PC-3 (cell line): ENCODE measurements around the gene EIF4EBP3.

ENCODE experiments used
- EZH2 ChIP-seq: fragments of 300-600 bp; sonication (generic); IDR thresholded peaks from one replicate; pipeline ENCODE4 v1.6.1; 2017; ENCODE audit warnings: antibody characterized with exemption, mild to moderate bottlenecking, low read length; ENCODE audit not compliant: unreplicated experiment
- TF ChIP-seq, protein P1 (sequence below): fragments of 300-600 bp; sonication (generic); conservative IDR thresholded peaks from 2 replicates; pipeline ENCODE4 v1.5.1; 2017; ENCODE audit warnings: antibody characterized with exemption, low read depth, mild to moderate bottlenecking, low read length

DNA sequence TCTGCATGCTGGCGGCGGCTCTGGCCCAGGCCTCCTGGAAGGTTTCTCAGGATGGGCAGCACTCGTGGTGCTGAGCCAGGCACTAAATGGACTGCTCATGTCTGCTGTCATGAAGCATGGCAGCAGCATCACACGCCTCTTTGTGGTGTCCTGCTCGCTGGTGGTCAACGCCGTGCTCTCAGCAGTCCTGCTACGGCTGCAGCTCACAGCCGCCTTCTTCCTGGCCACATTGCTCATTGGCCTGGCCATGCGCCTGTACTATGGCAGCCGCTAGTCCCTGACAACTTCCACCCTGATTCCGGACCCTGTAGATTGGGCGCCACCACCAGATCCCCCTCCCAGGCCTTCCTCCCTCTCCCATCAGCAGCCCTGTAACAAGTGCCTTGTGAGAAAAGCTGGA lies 20.4 kb downstream of the EIF4EBP3 start:
- TF ChIP-seq, protein P1, sequence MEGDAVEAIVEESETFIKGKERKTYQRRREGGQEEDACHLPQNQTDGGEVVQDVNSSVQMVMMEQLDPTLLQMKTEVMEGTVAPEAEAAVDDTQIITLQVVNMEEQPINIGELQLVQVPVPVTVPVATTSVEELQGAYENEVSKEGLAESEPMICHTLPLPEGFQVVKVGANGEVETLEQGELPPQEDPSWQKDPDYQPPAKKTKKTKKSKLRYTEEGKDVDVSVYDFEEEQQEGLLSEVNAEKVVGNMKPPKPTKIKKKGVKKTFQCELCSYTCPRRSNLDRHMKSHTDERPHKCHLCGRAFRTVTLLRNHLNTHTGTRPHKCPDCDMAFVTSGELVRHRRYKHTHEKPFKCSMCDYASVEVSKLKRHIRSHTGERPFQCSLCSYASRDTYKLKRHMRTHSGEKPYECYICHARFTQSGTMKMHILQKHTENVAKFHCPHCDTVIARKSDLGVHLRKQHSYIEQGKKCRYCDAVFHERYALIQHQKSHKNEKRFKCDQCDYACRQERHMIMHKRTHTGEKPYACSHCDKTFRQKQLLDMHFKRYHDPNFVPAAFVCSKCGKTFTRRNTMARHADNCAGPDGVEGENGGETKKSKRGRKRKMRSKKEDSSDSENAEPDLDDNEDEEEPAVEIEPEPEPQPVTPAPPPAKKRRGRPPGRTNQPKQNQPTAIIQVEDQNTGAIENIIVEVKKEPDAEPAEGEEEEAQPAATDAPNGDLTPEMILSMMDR, result no peak
- no peak for TF ChIP-seq EZH2
